GM10248 (cell line): ENCODE measurements around the gene KIAA1217.

Source experiments
- CTCF ChIA-PET: fragments of 300-600 bp; sonication (Branson Sonifier 250); formaldehyde crosslinking; extraction: SDS; loops from one replicate; lab custom pipeline; 2021; ENCODE audit warnings: antibody characterized with exemption; lab: Yijun Ruan, JAX
- POLR2A ChIA-PET: fragments of 350-650 bp; sonication (Branson Sonifier 250); formaldehyde crosslinking; extraction: SDS; loops from one replicate; lab custom pipeline; 2020; ENCODE audit warnings: antibody characterized with exemption; lab: Yijun Ruan, JAX
- DNase-seq: peaks from one replicate; pipeline ENCODE4 v3.0.0; 2012; ENCODE audit errors: extremely low spot score
- TF ChIP-seq, protein P1 (sequence below): IDR thresholded peaks from 2 replicates; pipeline ENCODE4 v1.5.1; 2012; ENCODE audit warnings: mild to moderate bottlenecking, low read depth; ENCODE audit errors: extremely low read depth, missing control alignments, control extremely low read depth

KIAA1217 gene

DNA sequence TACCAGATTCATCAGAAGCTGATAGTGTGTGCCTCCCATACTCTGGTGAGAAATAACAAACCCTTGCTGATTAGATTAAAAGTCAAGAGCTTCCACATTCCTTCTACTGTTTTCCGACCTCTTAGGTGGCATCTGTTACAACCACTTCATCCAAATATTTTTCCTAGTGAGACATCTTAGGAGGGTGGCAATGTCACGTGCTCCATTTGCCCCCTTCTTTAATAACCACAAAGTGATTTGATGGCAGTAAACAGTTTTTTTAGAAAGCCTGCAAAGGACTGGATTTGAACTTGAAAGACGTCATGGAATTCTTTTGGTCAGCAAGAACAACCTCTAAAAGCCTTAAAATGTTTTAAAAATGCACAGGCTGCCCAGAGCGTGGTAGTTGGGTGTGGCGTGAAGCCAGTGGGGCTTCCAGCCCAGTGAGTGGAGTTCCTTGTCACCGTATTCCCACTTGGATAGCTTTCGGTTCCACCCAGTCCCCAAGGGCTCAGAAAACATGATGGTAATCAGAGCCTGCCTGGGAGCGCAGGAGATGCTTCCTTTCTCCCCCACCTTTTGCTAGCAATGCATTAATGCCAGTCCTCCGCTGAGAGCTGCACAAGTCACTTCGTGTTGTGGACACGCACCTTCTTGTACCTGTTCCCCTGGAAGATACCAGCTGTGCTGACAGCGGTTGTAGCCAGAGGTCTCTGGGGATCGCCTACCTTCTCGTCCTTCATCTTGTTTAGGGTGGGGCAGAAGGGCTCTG is 256.4 kb downstream of the KIAA1217 start:
- DNase-seq: no peak
- ChIA-PET CTCF (interaction anchor here (0.9 to 1.5 kb wide), 2 partner anchors 88 to 256 kb away, joined by 3 read pairs; no protein-coding TSS in a partner anchor), POLR2A (no interaction called here)
- TF ChIP-seq, protein P1, sequence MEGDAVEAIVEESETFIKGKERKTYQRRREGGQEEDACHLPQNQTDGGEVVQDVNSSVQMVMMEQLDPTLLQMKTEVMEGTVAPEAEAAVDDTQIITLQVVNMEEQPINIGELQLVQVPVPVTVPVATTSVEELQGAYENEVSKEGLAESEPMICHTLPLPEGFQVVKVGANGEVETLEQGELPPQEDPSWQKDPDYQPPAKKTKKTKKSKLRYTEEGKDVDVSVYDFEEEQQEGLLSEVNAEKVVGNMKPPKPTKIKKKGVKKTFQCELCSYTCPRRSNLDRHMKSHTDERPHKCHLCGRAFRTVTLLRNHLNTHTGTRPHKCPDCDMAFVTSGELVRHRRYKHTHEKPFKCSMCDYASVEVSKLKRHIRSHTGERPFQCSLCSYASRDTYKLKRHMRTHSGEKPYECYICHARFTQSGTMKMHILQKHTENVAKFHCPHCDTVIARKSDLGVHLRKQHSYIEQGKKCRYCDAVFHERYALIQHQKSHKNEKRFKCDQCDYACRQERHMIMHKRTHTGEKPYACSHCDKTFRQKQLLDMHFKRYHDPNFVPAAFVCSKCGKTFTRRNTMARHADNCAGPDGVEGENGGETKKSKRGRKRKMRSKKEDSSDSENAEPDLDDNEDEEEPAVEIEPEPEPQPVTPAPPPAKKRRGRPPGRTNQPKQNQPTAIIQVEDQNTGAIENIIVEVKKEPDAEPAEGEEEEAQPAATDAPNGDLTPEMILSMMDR: no peak

DNA sequence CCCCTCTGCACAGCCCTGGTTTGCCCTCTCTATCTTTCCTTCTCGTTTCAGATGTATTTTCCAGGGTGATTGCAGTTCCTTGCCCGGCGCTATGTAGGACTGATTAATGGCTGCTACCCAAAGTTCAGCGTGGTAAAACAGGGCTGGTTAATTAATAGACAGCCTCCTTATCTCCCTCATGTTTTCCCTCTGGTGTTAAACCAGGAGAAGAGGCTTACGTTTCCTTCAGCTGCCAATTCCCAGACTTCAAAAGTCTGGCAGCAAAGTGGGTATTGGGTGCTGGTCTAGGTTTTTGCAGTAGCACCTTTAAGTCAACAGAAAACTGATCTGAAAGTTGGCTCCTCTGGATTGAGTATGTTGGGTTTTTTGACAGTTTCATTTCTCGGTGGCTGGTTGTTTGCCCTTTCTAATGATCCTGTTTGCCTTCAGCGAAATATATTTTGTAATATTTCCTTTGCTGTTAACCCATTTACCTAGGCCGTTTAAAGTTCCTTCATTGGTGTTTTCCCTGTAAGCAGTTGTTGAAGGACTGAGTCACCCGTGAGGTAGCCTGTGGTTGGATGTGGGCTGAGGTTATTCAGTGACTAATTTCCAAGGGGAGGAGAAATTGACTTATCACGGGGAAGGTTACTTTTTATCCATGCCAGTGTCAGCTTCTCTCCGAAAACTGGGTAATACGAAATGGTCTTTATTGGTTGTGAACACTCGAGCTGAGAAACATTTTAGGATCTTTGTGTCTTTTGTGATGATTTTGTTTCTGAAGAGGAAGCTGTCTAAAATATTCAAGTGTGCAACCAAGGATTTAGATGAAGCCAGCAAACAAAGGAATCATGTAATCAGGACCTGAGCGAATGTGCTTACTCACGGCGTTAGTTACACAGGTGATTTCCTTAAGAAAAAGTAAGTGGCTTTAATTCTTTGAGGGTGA is 257.2 kb downstream of the KIAA1217 start:
- TF ChIP-seq, protein P1: no peak
- peak; percentile 42 for DNase-seq
- POLR2A ChIA-PET: no interaction called here
- CTCF ChIA-PET: interaction anchor here (0.9 to 1.5 kb wide), 3 partner anchors 18 to 257 kb away, joined by 3 read pairs; no protein-coding TSS in a partner anchor

DNA sequence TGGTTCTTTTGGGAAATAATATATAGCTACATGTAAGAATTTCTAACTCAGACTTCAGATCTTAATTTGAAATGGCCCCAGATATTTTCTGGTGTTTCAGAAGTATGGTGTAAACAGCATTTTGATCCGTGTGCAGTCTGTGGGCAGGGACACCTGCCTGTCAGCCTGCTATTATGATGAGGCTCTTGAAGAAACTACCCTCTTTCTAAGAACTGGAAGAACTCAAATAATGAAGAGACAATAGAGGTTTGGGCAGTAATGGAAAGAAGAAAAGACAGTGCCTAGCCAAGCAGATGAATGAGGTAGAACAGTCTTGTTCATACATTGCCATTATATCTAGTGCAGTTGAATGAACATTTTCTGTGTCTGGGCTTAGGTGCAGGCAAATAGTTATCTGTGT is 258.2 kb downstream of the KIAA1217 start:
- DNase-seq: no peak
- ChIA-PET CTCF (interaction anchor here (1.1 kb wide), 1 partner anchor 17 kb away, joined by 3 read pairs; no protein-coding TSS in a partner anchor), POLR2A (interaction anchor here (0.6 kb wide), 1 partner anchor 190 kb away, joined by 5 read pairs; no protein-coding TSS in a partner anchor)
- TF ChIP-seq, protein P1: no peak

DNA sequence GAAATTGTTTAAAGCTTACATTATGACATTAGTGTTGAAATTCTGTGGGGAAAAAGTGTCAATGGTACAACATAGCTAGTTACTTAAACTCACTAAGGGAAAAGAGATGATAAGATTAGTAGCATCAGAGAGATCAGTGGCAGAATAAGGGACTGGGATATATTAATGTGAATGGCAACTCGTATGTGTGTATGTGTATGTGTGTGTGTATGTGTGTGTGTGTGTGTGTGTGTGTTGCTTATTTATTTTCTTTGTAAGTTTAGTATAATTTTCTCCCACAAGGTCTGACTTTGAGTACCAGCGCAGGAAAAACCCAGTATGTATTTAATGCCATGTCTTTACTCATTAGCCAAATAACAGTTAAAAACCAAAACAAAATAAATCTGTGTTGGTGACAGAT is 258.7 kb downstream of the KIAA1217 start:
- TF ChIP-seq, protein P1: no peak
- CTCF ChIA-PET: interaction anchor here (1.0 to 1.1 kb wide), 2 partner anchors 17 to 29 kb away, joined by 3 read pairs; no protein-coding TSS in a partner anchor
- DNase-seq: no peak
- POLR2A ChIA-PET: interaction anchor here (0.6 kb wide), 1 partner anchor 191 kb away, joined by 5 read pairs; no protein-coding TSS in a partner anchor

DNA sequence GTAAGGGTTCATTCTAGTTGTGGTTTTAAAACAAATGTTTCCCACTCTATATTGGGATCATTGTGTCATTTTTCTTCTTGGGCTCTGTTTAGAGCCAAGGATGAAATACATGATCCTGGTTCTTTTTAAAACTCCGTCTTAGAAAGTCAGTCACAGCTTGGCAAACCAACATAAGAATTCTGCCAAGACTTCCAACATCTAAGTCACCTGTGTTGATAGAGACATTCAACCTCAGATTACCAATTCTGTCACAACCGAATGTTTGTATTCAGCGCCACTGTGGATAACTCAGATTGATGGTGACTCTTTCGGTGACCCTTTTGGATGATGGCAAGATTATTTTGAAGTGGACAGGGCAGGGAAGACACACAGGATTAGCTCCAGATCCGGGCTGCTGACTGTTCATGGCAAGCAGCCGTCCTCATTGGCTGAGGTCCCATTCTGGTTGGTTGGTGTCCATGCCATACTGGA is 259.4 kb downstream of the KIAA1217 start:
- TF ChIP-seq, protein P1: no peak
- POLR2A ChIA-PET: no interaction called here
- no peak for DNase-seq
- CTCF ChIA-PET: interaction anchor here (1.0 kb wide), 1 partner anchor 28 kb away, joined by 3 read pairs; no protein-coding TSS in a partner anchor

DNA sequence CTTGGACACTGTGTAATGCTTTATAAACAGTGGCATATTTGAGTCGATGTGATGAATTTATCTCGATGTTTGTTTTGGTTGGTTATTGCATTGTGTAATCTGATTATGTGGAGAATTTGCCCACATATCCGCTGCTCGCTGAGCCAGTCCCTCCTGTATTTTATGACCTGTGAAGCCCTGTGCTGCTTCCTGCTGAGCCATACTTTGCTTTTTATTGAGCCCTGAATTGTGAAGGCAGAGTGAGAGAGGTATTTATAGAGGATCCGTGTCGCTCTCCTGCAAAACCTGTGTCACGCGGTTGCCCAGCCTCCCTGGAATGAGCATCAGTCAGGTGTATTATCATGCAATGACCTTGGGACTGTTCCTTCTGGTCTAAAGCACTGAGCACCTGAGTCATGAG is 261.1 kb downstream of the KIAA1217 start:
- ChIA-PET CTCF (no interaction called here), POLR2A (no interaction called here)
- DNase-seq: no peak
- TF ChIP-seq, protein P1: no peak
